Measurements from ENCODE around the gene ZNF428. TPM values are rescaled to one million over a fixed set of nuclear protein-coding genes. Genes with fewer than 3 reads are reported as not detected.
"Not testable (repeated sequence)": the region's sequence is repeated elsewhere in the genome, so short reads cannot be mapped to it uniquely, and the experiment has no call there.

ZNF428 gene
- total RNA-seq, 1 donor from 2014 or later, result 32.3 TPM

GRCh38 chr19:43607238-43608205 is 11.9 kb downstream of the ZNF428 start:
- H3K27ac ChIP-seq (replicated peaks), result no peak overlapping the region
- no peak overlapping the region for H3K4me3 ChIP-seq
- H3K4me1 ChIP-seq, result no peaks in the 10 kb centered on the region
- no peaks in the 10 kb centered on the region for H3K9me3 ChIP-seq (replicated peaks)
- no peak for DNase-seq
- no peaks in the 10 kb centered on the region for H3K27me3 ChIP-seq (ENCODE audit: low read depth)
- intact Hi-C loops (cut with micrococcal nuclease), result no loop called here
- H3K36me3 ChIP-seq, result peaks cover 23% of the 10 kb centered on the region
- no peak for TF ChIP-seq CTCF (IDR thresholded peaks at IDR 0.05; ENCODE audit: borderline replicate concordance)

GRCh38 chr19:43606569-43607229 is 12.7 kb downstream of the ZNF428 start:
- no peak for DNase-seq
- Histone ChIP-seq H3K9me3 (replicated peaks) (no peaks in the 10 kb centered on the region), H3K27ac (replicated peaks) (no peak overlapping the region), H3K36me3 (peaks cover 19% of the 10 kb centered on the region), H3K4me1 (peaks cover 4% of the 10 kb centered on the region), H3K4me3 (no peak overlapping the region), H3K27me3 (ENCODE audit: low read depth) (no peaks in the 10 kb centered on the region)
- TF ChIP-seq CTCF (IDR thresholded peaks at IDR 0.05; ENCODE audit: borderline replicate concordance), result no peak
- intact Hi-C loops (cut with micrococcal nuclease), result no loop called here

GRCh38 chr19:43605875-43606568 is 13.4 kb downstream of the ZNF428 start:
- no peak overlapping the region for H3K4me3 ChIP-seq
- intact Hi-C loops (cut with micrococcal nuclease), result no loop called here
- no peak for TF ChIP-seq CTCF (IDR thresholded peaks at IDR 0.05; ENCODE audit: borderline replicate concordance)
- H3K36me3 ChIP-seq, result peaks cover 22% of the 10 kb centered on the region
- H3K4me1 ChIP-seq, result peaks cover 11% of the 10 kb centered on the region
- H3K27ac ChIP-seq (replicated peaks), result no peak overlapping the region
- DNase-seq, result no peak
- H3K27me3 ChIP-seq (ENCODE audit: low read depth), result no peaks in the 10 kb centered on the region
- H3K9me3 ChIP-seq (replicated peaks), result no peaks in the 10 kb centered on the region

- intact Hi-C loops (cut with micrococcal nuclease); H3K27me3 ChIP-seq (ENCODE audit: low read depth); H3K4me3 ChIP-seq; H3K9me3 ChIP-seq (replicated peaks); H3K27ac ChIP-seq (replicated peaks); DNase-seq: not testable (repeated sequence)
- peaks cover 30% of the 10 kb centered on the region for H3K36me3 ChIP-seq
- peaks cover 36% of the 10 kb centered on the region for H3K4me1 ChIP-seq
Measured at GRCh38 chr19:43600326-43600725, 19.1 kb downstream of the ZNF428 start.

- TF ChIP-seq CTCF (IDR thresholded peaks at IDR 0.05; ENCODE audit: borderline replicate concordance), result no peak
- Histone ChIP-seq H3K27me3 (ENCODE audit: low read depth) (no peaks in the 10 kb centered on the region), H3K4me1 (peaks cover 41% of the 10 kb centered on the region), H3K36me3 (peaks cover 30% of the 10 kb centered on the region), H3K4me3 (no peak overlapping the region), H3K27ac (replicated peaks) (no peak overlapping the region), H3K9me3 (replicated peaks) (no peaks in the 10 kb centered on the region)
- intact Hi-C loops (cut with micrococcal nuclease), result no loop called here
- DNase-seq, result no peak
Measured at GRCh38 chr19:43599635-43600295, 19.7 kb downstream of the ZNF428 start.

All from left ventricle myocardium inferior (tissue), 1 donor.